ENCODE results near the gene APOOL. TPM values are rescaled to one million over a fixed set of nuclear protein-coding genes. Genes with fewer than 3 reads are reported as not detected.

Gene APOOL
- total RNA-seq, 1 donor from 2014 or later = 8.9 TPM

GRCh38 chrX:85084770-85085393, 81.2 kb downstream of the APOOL start:
- DNase-seq (ENCODE audit: low read depth, low spot score) = peak; percentile 4

GRCh38 chrX:85089321-85089840, 85.7 kb downstream of the APOOL start:
- DNase-seq (ENCODE audit: low read depth, low spot score) = no peak

GRCh38 chrX:85107407-85107806, 103.7 kb downstream of the APOOL start:
- DNase-seq (ENCODE audit: low read depth, low spot score) = no peak

GRCh38 chrX:85108165-85108564, 104.5 kb downstream of the APOOL start:
- no peak for DNase-seq (ENCODE audit: low read depth, low spot score)

- no peak for DNase-seq (ENCODE audit: low read depth, low spot score)
Observed at GRCh38 chrX:85109235-85109634, 105.6 kb downstream of the APOOL start.

DNA sequence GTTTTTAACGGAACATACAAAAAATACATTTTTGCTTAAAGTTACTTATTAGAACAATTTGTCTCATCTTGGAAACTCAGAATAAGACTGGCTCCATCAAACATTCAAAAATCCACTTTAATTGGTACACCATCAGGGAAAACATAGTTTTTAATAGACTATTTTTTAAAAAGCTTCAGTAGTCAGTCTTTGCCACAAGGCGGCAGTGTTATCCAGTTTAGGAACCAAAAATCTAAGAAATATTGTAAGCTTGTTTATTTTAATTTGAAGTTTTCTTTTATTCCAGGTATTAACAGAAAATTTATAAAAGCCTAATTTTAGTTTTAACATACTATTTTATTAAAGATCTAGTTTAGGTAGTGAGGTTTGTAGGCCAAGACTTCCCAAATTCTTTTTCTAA, 107.7 kb downstream of the APOOL start:
- DNase-seq (ENCODE audit: low read depth, low spot score) = no peak

GRCh38 chrX:85112293-85112692, 108.6 kb downstream of the APOOL start:
- DNase-seq (ENCODE audit: low read depth, low spot score) = no peak

- DNase-seq (ENCODE audit: low read depth, low spot score) = no peak
Observed at GRCh38 chrX:85113746-85114145, 110.1 kb downstream of the APOOL start.

- DNase-seq (ENCODE audit: low read depth, low spot score) = no peak
Observed at GRCh38 chrX:85114171-85114570, 110.5 kb downstream of the APOOL start.

DNA sequence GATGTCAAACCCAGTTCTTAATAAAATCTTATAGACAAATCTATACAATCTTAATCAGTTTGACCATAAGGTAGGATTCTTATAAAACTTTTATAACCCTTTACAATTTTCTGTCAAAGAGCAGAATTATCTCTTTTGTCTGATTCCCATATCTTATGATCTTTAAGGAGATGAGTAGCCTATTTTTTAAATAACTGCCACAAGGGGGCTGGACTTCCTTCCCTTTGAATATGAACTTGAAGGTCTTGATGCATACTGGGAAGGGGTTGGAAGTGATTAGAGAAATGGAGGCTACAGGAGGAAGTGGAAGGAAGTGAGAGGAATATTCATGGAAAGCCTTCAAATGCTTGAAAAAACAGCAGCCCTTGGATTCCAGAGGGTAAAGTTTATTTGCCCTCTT, 111.1 kb downstream of the APOOL start:
- no peak for DNase-seq (ENCODE audit: low read depth, low spot score)

DNA sequence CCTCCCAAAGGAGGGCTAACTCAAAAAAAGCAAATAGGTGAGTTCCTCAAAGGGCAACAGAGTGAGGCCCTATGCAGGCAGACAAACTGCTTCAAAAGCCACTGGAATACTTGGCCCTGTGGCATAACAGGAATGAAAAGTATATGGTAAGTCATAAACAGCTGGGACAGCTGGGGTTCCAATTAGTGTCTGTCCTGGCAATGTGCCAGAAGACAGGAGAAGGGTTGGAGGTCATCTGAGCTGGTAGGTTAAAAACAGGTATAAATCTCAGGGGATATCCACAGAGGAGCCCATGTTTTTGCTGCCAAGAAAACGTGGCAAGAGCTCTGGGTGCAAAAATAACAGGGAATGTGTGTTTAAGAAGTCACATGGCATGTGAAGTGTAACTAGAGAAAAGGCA, 111.6 kb downstream of the APOOL start:
- no peak for DNase-seq (ENCODE audit: low read depth, low spot score)

DNA sequence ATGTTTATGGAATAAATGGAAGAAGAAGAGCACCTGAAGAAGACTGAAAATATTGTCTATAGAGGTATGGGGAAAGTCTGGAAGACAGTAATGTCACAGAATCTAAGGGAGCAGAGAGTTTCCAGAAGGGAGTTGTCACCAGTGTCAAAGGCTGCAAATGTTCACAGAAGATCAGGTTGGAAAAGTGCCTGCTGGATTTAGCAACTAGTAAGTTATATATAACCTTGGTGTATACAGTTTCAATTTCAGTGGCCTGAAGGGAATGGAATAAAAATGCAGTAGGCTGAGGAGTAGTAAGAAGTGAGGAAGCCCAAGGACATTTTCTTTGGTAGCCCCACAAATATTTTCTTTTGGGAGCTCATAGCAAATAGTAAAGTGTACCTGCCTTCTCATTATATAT, 132.7 kb downstream of the APOOL start:
- no peak for DNase-seq (ENCODE audit: low read depth, low spot score)

GRCh38 chrX:85139422-85139821, 135.7 kb downstream of the APOOL start:
- DNase-seq (ENCODE audit: low read depth, low spot score) = no peak

GRCh38 chrX:85140964-85141363, 137.3 kb downstream of the APOOL start:
- no peak for DNase-seq (ENCODE audit: low read depth, low spot score)

Other genes with a start within 250 kb of the APOOL start
- gene SATL1, start 239.9 kb downstream of the APOOL start, total RNA-seq = not detected in 2 replicates
- 3.6 and 5.3 TPM in 2 replicates for gene ZNF711, start 240.1 kb downstream of the APOOL start, total RNA-seq